GM23248 (cell line): ENCODE data around the gene LRRC49.

Experiments
- EZH2 ChIP-seq: fragments of 200-600 bp; sonication (generic); IDR thresholded peaks from 2 replicates; pipeline ENCODE4 v1.6.1; 2018; ENCODE audit warnings: antibody characterized with exemption, mild to moderate bottlenecking; ENCODE audit not compliant: insufficient read depth, poor library complexity, severe bottlenecking
- EZH2phosphoT487 ChIP-seq: fragments of 200-600 bp; sonication (generic); IDR thresholded peaks from 2 replicates; pipeline ENCODE4 v1.6.1; 2018; ENCODE audit warnings: antibody characterized with exemption, moderate library complexity, mild to moderate bottlenecking, low read depth; ENCODE audit not compliant: insufficient read depth

GRCh38 chr15:71092056-71092600, 199.5 kb downstream of the LRRC49 start:
- TF ChIP-seq EZH2 (no peak), EZH2phosphoT487 (no peak)
